Dedifferentiated amniotic fluid mesenchymal stem cell (primary cell): ENCODE results near the gene ARHGEF33.

Experiments used
- DNase-seq: peaks from one replicate; pipeline ENCODE4 v3.0.0-alpha.2; 2016; ENCODE audit errors: extremely low spot score

Gene ARHGEF33

DNA sequence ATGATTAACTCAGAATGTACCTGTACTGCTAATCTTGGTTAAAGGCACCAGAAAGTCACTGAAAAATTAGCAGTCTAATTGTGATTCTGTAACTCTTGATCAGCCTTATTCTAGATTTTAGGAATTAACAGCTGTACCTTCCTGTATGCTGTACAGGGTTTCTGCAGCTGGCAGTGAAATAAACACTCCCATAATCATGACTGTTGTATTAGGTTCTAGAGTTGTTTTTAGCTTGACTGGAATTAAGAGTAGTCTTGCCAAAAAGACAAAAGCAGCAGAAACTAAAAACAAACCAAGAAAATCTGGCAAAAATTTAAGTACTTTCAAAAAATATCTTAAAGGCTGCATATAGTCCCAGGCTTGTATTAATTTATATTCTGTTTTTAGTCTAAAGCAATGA, 127.7 kb downstream of the ARHGEF33 start:
- no peak for DNase-seq

DNA sequence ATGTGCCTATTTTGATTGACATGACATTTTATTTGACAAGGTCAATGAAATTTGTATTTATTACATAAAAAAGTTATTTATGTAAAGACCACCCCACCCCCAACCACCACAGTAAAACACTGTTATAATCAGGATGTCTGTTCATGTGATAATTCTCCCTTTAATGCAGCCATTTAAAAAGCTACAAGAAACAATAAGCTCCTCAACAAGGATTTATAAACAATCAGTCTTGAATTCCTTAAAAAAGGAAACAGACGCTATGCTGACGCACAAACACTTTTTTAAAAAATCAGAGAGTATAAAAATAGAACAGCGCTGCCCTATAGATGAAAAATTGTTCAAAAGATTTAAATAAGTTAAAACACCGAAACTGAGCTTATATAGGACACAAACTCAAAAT, 129.0 kb downstream of the ARHGEF33 start:
- DNase-seq: no peak

DNA sequence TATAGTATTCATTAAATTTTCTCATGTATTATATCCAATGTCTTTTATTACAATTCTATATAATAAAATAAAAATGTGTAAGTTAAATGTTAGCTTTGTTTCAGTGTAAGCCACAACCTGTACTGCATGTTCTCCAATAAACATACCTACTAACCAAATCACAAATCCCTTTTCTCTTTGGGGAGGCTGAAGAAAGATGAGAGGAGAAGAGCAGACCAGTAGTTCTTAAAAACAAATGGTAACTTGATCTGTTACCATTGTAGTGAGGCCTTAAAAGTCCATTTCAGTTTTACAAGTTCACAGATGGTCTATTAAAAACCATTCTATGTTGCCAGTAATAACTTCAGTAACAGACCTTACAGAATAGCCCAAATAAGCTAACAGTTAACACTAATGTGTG, 130.7 kb downstream of the ARHGEF33 start:
- no peak for DNase-seq

DNA sequence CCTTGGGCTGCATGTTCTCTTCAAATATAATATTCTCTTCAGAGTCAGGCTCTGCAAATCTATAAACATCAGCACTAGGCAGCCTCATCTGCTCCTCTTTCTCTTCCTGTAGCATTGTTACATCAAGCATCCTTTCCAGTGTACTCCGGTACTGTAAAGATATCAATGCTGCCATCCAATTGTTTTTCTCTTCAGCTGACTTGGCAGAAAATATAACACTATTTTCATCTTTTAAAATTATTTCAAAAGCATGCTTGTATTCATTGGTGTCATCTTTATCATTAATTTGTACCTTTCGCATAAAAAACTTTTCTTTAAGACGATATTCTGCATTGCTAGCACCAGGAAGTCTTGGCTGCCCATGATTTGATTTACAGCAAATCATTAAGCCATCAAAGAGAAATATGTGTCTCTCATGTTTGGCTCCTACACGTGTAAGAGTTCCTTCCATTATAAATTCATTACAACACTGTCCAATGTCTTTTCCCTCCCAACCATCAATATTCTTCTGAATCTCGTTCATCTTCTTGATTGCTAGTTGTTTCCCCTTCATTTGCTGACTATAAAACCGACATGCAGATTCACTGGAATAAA, 133.1 kb downstream of the ARHGEF33 start:
- DNase-seq: no peak

DNA sequence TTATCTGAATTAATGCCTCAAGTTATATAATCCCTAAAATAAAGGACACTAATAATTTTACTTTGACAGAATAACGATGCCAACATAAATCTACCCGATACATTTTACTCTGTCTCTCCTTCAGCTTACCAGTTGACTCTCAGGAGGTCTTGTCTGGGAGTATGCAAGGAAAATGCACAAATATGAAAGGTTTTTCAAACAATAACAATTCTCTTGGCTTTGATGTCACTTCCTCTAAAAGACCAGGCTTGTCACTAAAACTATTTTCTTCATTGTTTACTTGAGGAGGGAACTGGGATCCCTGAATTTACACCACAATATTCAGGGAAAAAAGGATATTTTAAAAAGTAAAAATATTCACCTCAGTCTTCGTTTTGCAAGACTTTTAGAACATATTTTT, 134.0 kb downstream of the ARHGEF33 start:
- no peak for DNase-seq

DNA sequence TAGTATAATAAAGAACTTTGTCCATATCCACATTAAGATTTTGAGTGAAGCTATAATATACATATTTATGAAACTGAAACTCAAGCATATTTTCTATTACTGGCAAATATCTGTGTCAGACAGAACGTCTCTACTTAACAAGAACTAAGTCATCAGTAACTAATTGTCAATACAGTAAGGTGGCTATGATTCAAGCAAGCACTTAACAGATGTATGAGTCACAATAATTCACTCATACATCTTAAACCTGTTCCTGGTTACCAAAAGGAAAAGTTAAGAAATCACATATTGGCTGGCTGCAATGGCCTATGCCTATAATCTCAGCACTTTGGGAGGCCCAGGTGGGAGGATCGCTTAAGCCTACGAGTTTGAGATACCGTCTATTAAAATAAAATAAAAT, 135.2 kb downstream of the ARHGEF33 start:
- DNase-seq: no peak
